B cell (primary cell): ENCODE measurements around the gene CYTH4. TPM values are rescaled to one million over a fixed set of nuclear protein-coding genes. Genes with fewer than 3 reads are reported as not detected.
A peak's percentile ranks its signal among the peaks of the same experiment; 100 is the strongest.

Experiments
- ATAC-seq: fragments of 200-7000 bp; cut with Tn5 transposase; one replicate; pipeline ENCODE4 v1.10.0; 2021; ENCODE audit warnings: low read depth, mild to moderate bottlenecking, moderate number of reproducible peaks, moderate library complexity
- CTCF ChIA-PET: fragments of 350-600 bp; sonication (Branson Sonifier 250); formaldehyde crosslinking; loops from one replicate; lab custom pipeline; 2021; ENCODE audit warnings: antibody characterized with exemption, inconsistent platforms; lab: Charles Lee
- POLR2A ChIA-PET: fragments of 350-600 bp; sonication (Branson Sonifier 250); formaldehyde crosslinking; loops from one replicate; lab custom pipeline; 2021; ENCODE audit warnings: antibody characterized with exemption; lab: Charles Lee
- DNase-seq: peaks from one replicate; pipeline ENCODE4 v3.0.0; 2013
- H2AFZ ChIP-seq: 2 replicates; pipeline ENCODE4 v1.6.1; 2012; ENCODE audit warnings: mild to moderate bottlenecking, low read depth, low read length; ENCODE audit not compliant: insufficient read depth, poor library complexity, severe bottlenecking
- H3K27ac ChIP-seq, 2 donors: 1 replicate in 1 of 2; 2 replicates in 1 of 2; pipeline ENCODE4 v1.5.1; 2012 to 2013; ENCODE audit warnings: low read length in 2 of 2, mild to moderate bottlenecking in 2 of 2, moderate library complexity in 1 of 2
- H3K27me3 ChIP-seq, 4 experiments: fragments of 200-600 bp in 1 of 4; sonication (generic) in 1 of 4; replicated peaks in 1 of 4; 1 replicate in 2 of 4; 2 replicates in 2 of 4; pipeline versions ENCODE4 v1.6.1 to v1.7.0; 2013 to 2016; ENCODE audit warnings: low read length in 3 of 4, mild to moderate bottlenecking in 2 of 4, mixed read lengths in 1 of 4, moderate library complexity in 1 of 4; ENCODE audit not compliant: insufficient read depth in 4 of 4, control insufficient read depth in 3 of 4; ENCODE audit errors: control extremely low read depth in 1 of 4
- H3K36me3 ChIP-seq, 2 experiments: replicated peaks in 1 of 2; 1 replicate in 1 of 2; 2 replicates in 1 of 2; pipeline versions ENCODE4 v1.6.1 to v1.7.1; 2013; ENCODE audit warnings: low read length in 1 of 2; ENCODE audit not compliant: insufficient read depth in 2 of 2, control insufficient read depth in 1 of 2; ENCODE audit errors: control extremely low read depth in 1 of 2, extremely low read depth in 1 of 2
- H3K4me1 ChIP-seq, 2 donors: fragments of 200-600 bp in 1 of 2; sonication (generic) in 1 of 2; 1 replicate in 1 of 2; 2 replicates in 1 of 2; pipeline versions ENCODE4 v1.5.1 to v1.6.1; 2013 to 2017; ENCODE audit warnings: low read length in 2 of 2; ENCODE audit not compliant: control insufficient read depth in 2 of 2, insufficient read depth in 2 of 2
- H3K4me2 ChIP-seq: replicated peaks from 2 replicates; pipeline ENCODE3; 2012; ENCODE audit warnings: mild to moderate bottlenecking, low read depth, low read length; ENCODE audit not compliant: poor library complexity, severe bottlenecking
- H3K4me3 ChIP-seq, 5 experiments: fragments of 200-600 bp in 1 of 5; sonication (generic) in 1 of 5; 1 replicate in 3 of 5; 2 replicates in 2 of 5; pipeline versions ENCODE4 v1.5.1 to v1.7.0; 2011 to 2016; ENCODE audit warnings: low read length in 4 of 5, mild to moderate bottlenecking in 4 of 5, low read depth in 2 of 5, control low read depth in 1 of 5, moderate library complexity in 1 of 5; ENCODE audit not compliant: insufficient read depth in 1 of 5; ENCODE audit errors: control extremely low read depth in 1 of 5, extremely low read depth in 1 of 5
- H3K79me2 ChIP-seq: fragments of 200-600 bp; sonication (generic); one replicate; pipeline ENCODE4 v1.6.0; 2016; ENCODE audit warnings: low read length; ENCODE audit not compliant: control insufficient read depth, insufficient read depth
- H3K9ac ChIP-seq: fragments of 200-600 bp; sonication (generic); 2 replicates; pipeline ENCODE4 v1.6.1; 2017; ENCODE audit warnings: mild to moderate bottlenecking, low read length, moderate library complexity
- H3K9me3 ChIP-seq, 3 donors: one replicate each; pipeline versions ENCODE4 v1.6.1 to v1.7.1; 2013; ENCODE audit warnings: low read length in 2 of 3; ENCODE audit not compliant: control insufficient read depth in 2 of 3, insufficient read depth in 1 of 3; ENCODE audit errors: control extremely low read depth in 1 of 3
- H4K20me1 ChIP-seq: 2 replicates; pipeline ENCODE4 v1.6.0; 2012; ENCODE audit warnings: mild to moderate bottlenecking, low read length; ENCODE audit not compliant: insufficient read depth, control insufficient read depth, poor library complexity, severe bottlenecking
- H3K27ac Mint-ChIP-seq: one replicate; pipeline ENCODE4 v1.8.0; 2021; ENCODE audit warnings: mixed read lengths
- H3K27me3 Mint-ChIP-seq: one replicate; pipeline ENCODE4 v1.8.0; 2021; ENCODE audit warnings: mixed read lengths
- H3K4me1 Mint-ChIP-seq: one replicate; pipeline ENCODE4 v1.8.0; 2021; ENCODE audit warnings: mixed read lengths
- H3K4me3 Mint-ChIP-seq: one replicate; pipeline ENCODE4 v1.8.0; 2021; ENCODE audit warnings: mixed read lengths
- H3K9me3 Mint-ChIP-seq: one replicate; pipeline ENCODE4 v1.8.0; 2022; ENCODE audit warnings: mixed read lengths; ENCODE audit not compliant: insufficient read depth
- EZH2 ChIP-seq: IDR thresholded peaks from 2 replicates; pipeline ENCODE4 v1.6.1; 2012; ENCODE audit warnings: borderline replicate concordance, low read depth, mild to moderate bottlenecking, moderate library complexity, low read length; ENCODE audit not compliant: insufficient read depth, poor library complexity, severe bottlenecking
- WGBS: methylation state at CpG from one replicate; pipeline ENCODE4 v1.1.5; 2013; ENCODE audit warnings: missing lambda C conversion rate; ENCODE audit not compliant: insufficient coverage; 5-methylcytosine and 5-hydroxymethylcytosine counted together
- intact Hi-C: fragments of 100-400 bp; cut with micrococcal nuclease; formaldehyde crosslinking; loops from one replicate; pipeline ENCODE4 v1.10.0; 2022
- polyA plus RNA-seq: library from polyadenylated mRNA; depleted of rRNA; stranded (reverse); fragments of >200 nt; gene quantifications from 2 replicates; pipeline ENCODE4 v1.2.3, GENCODE V29; 2012
- total RNA-seq, 2 donors: library from RNA; stranded (reverse); fragments of 120-200 nt in 1 of 2; gene quantifications; 1 replicate in 1 of 2; 2 replicates in 1 of 2; pipeline versions ENCODE4 v1.2.3 to v1.2.4, GENCODE V29; 2013 to 2022
- TF ChIP-seq, protein P1 (sequence below): fragments of 200-600 bp; IDR thresholded peaks from one replicate; pipeline ENCODE4 v1.8.0; 2022; ENCODE audit warnings: antibody characterized with exemption, mild to moderate bottlenecking

CYTH4 gene
- total and polyA plus RNA-seq, 2 donors (not counting 1 experiment from before 2014, with no cell fraction given): 98.0 to 154 TPM

- H3K4me1 Mint-ChIP-seq: peaks cover 33% of the 10 kb centered on the region
- peaks cover 21 to 28% of the 10 kb centered on the region in 2 donors for H3K4me1 ChIP-seq
- ATAC-seq (peak; percentile 98), DNase-seq (peak; percentile 82)
- peak overlapping the region; percentile 97 for H3K27ac Mint-ChIP-seq
- peak overlapping the region; percentile 69 to 79 for H3K27ac ChIP-seq
- peak overlapping the region; percentile 75 for H3K9ac ChIP-seq
- CTCF ChIA-PET: interaction anchor here (0.7 to 13.1 kb wide), 21 partner anchors 8 to 300 kb away, joined by 3 to 377 read pairs (median 5); partner anchors contain the start of genes CYTH4 and RAC2
- no peaks in the 10 kb centered on the region for H3K27me3 Mint-ChIP-seq
- H2AFZ ChIP-seq: peak overlapping the region; percentile 84
- POLR2A ChIA-PET: interaction anchor here (0.5 to 1.0 kb wide), 5 partner anchors 15 to 163 kb away, joined by 3 to 9 read pairs (median 4); partner anchors contain the start of gene CYTH4
- intact Hi-C loops: loop anchor here (1.0 to 5.0 kb wide), 6 partner anchors 16 to 300 kb away; partner anchors contain the start of gene CYTH4
- H3K4me3 Mint-ChIP-seq: peak overlapping the region; percentile 93
- no peaks in the 10 kb centered on the region for H3K9me3 Mint-ChIP-seq
- 1% methylated on average over 15 of the region's 22 CpGs for WGBS
- peaks cover 4% of the 10 kb centered on the region for H3K79me2 ChIP-seq
- TF ChIP-seq, protein P1, sequence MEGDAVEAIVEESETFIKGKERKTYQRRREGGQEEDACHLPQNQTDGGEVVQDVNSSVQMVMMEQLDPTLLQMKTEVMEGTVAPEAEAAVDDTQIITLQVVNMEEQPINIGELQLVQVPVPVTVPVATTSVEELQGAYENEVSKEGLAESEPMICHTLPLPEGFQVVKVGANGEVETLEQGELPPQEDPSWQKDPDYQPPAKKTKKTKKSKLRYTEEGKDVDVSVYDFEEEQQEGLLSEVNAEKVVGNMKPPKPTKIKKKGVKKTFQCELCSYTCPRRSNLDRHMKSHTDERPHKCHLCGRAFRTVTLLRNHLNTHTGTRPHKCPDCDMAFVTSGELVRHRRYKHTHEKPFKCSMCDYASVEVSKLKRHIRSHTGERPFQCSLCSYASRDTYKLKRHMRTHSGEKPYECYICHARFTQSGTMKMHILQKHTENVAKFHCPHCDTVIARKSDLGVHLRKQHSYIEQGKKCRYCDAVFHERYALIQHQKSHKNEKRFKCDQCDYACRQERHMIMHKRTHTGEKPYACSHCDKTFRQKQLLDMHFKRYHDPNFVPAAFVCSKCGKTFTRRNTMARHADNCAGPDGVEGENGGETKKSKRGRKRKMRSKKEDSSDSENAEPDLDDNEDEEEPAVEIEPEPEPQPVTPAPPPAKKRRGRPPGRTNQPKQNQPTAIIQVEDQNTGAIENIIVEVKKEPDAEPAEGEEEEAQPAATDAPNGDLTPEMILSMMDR: peak; percentile 96
- TF ChIP-seq EZH2: no peak
- H3K36me3 ChIP-seq: no peaks in the 10 kb centered on the region
- no peaks in the 10 kb centered on the region for H4K20me1 ChIP-seq
- H3K4me3 ChIP-seq: peak overlapping the region; percentile 63 to 93 (median 67)
- H3K27me3 ChIP-seq: no peaks in the 10 kb centered on the region
- peak overlapping the region; percentile 83 for H3K4me2 ChIP-seq
- peaks cover 0 to 17% (median 12%) of the 10 kb centered on the region in 3 donors for H3K9me3 ChIP-seq
Observed at GRCh38 chr22:37267135-37267587, 15.1 kb upstream of the CYTH4 start.
